NK-92 (cell line): ENCODE measurements around the gene KANSL3.
"Not testable (repeated sequence)": the region's sequence is repeated elsewhere in the genome, so short reads cannot be mapped to it uniquely, and the experiment has no call there.

Source experiments
- DNase-seq: peaks from one replicate; lab custom pipeline; 2025; ENCODE audit not compliant: unreplicated experiment; lab: John Stamatoyannopoulos, UW

Gene KANSL3

GRCh38 chr2:96638144-96639121 is at the start of gene KANSL3:
TSS of gene KANSL3 (minus strand) at chr2:96638312. CDS start at chr2:96637135, 1,177 bp downstream.
- peak; percentile 6 for DNase-seq

GRCh38 chr2:96687266-96687665 is 49.2 kb upstream of the KANSL3 start:
- DNase-seq: no peak

GRCh38 chr2:96685577-96686459 is 47.7 kb upstream of the KANSL3 start:
- DNase-seq: no peak

- no peak for DNase-seq
These were observed 46.9 kb upstream of the KANSL3 start for GRCh38 chr2:96684883-96685576.

GRCh38 chr2:96683972-96684820 is 46.1 kb upstream of the KANSL3 start:
- no peak for DNase-seq

GRCh38 chr2:96683307-96683706 is 45.2 kb upstream of the KANSL3 start:
- no peak for DNase-seq

- DNase-seq: no peak
These were observed 43.4 kb upstream of the KANSL3 start for GRCh38 chr2:96681540-96681939.

- no peak for DNase-seq
These were observed 42.5 kb upstream of the KANSL3 start for GRCh38 chr2:96680561-96681141.

- DNase-seq: no peak
These were observed 41.7 kb upstream of the KANSL3 start for GRCh38 chr2:96679848-96680247.

GRCh38 chr2:96669539-96670215 is 31.6 kb upstream of the KANSL3 start:
- DNase-seq: no peak

GRCh38 chr2:96668771-96669170 is 30.7 kb upstream of the KANSL3 start:
- DNase-seq: no peak

- not testable (repeated sequence) for DNase-seq
These were observed 27.6 kb upstream of the KANSL3 start for GRCh38 chr2:96665717-96666116.

- DNase-seq: no peak
These were observed 27.0 kb upstream of the KANSL3 start for GRCh38 chr2:96665083-96665569.

GRCh38 chr2:96664366-96664925 is 26.3 kb upstream of the KANSL3 start:
- DNase-seq: no peak

GRCh38 chr2:96663829-96664228 is 25.7 kb upstream of the KANSL3 start:
- no peak for DNase-seq

- DNase-seq: no peak
These were observed 25.1 kb upstream of the KANSL3 start for GRCh38 chr2:96663177-96663576.

GRCh38 chr2:96662360-96662759 is 24.2 kb upstream of the KANSL3 start:
- DNase-seq: no peak

- DNase-seq: no peak
These were observed 23.2 kb upstream of the KANSL3 start for GRCh38 chr2:96661324-96661723.

- DNase-seq: no peak
These were observed 18.4 kb upstream of the KANSL3 start for GRCh38 chr2:96656540-96656939.
